ENCODE data around the gene FKBP1B. TPM values are rescaled to one million over a fixed set of nuclear protein-coding genes. Genes with fewer than 3 reads are reported as not detected.

The FKBP1B gene
- total RNA-seq, 1 experiment from 2014 or later, result 58.6 TPM

GRCh38 chr2:24058564-24059271 lies 9.2 kb downstream of the FKBP1B start (continued):
- TF ChIP-seq ATF6 (CRISPR knock-in tag; IDR thresholded peaks at IDR 0.05), result no peak
- TF ChIP-seq NR1H2 (CRISPR knock-in tag; IDR thresholded peaks at IDR 0.05), result no peak
- no peak for TF ChIP-seq PRDM15 (CRISPR knock-in tag; IDR thresholded peaks at IDR 0.05)
- no peak for TF ChIP-seq ZNF232 (CRISPR knock-in tag; IDR thresholded peaks at IDR 0.05)
- TF ChIP-seq FOXP4 (CRISPR knock-in tag; IDR thresholded peaks at IDR 0.05), result no peak
- TF ChIP-seq NFATC4 (CRISPR knock-in tag; IDR thresholded peaks at IDR 0.05), result no peak
- TF ChIP-seq EMX1 (CRISPR knock-in tag; IDR thresholded peaks at IDR 0.05), result no peak
- TF ChIP-seq STAT6 (CRISPR knock-in tag; conservative IDR thresholded peaks at IDR 0.05; ENCODE audit: low read depth), result no peak

- ATAC-seq (no peak), DNase-seq (ENCODE audit: low spot score) (no peak)
- no peaks in the 10 kb centered on the region; the same call in 1 of the 2 replicates for H3K4me1 Mint-ChIP-seq
- H3K27me3 Mint-ChIP-seq (ENCODE audit: low read depth), result no peaks in the 10 kb centered on the region
- no peak overlapping the region for H3K27ac Mint-ChIP-seq
- ChIA-PET POLR2A (no interaction called here), CTCF (interaction anchor here (0.6 kb wide), 1 partner anchor 23 kb away, joined by 4 read pairs; no protein-coding TSS in a partner anchor)
- no peaks in the 10 kb centered on the region for H3K9me3 Mint-ChIP-seq
- H3K4me3 Mint-ChIP-seq, result no peak overlapping the region
- H3K36me3 Mint-ChIP-seq, result peaks cover 62% of the 10 kb centered on the region
- no peak for TF ChIP-seq SMAD4 (CRISPR knock-in tag; IDR thresholded peaks at IDR 0.05)
- TF ChIP-seq ZNF263 (CRISPR knock-in tag; IDR thresholded peaks at IDR 0.05; ENCODE audit: low read depth), result no peak
- no peak for TF ChIP-seq TCF7 (CRISPR knock-in tag; IDR thresholded peaks at IDR 0.05; ENCODE audit: low read depth)
- no peak for TF ChIP-seq ATF1 (CRISPR knock-in tag; IDR thresholded peaks at IDR 0.05)
- TF ChIP-seq ZSCAN18 (CRISPR knock-in tag; IDR thresholded peaks at IDR 0.05), result no peak
- no peak for TF ChIP-seq IRF2 (CRISPR knock-in tag; IDR thresholded peaks at IDR 0.05; ENCODE audit: borderline replicate concordance, low read depth)
- TF ChIP-seq CREM (CRISPR knock-in tag; IDR thresholded peaks at IDR 0.05), result no peak
- TF ChIP-seq CREB1 (CRISPR knock-in tag; IDR thresholded peaks at IDR 0.05), result no peak
- TF ChIP-seq SOX15 (CRISPR knock-in tag; IDR thresholded peaks at IDR 0.05), result no peak
- TF ChIP-seq NR2C2 (CRISPR knock-in tag; IDR thresholded peaks at IDR 0.05), result no peak
- no peak for TF ChIP-seq TEAD1 (CRISPR knock-in tag; IDR thresholded peaks at IDR 0.05)
- TF ChIP-seq ETV6 (CRISPR knock-in tag; IDR thresholded peaks at IDR 0.05), result no peak
- TF ChIP-seq ATF3 (CRISPR knock-in tag; conservative IDR thresholded peaks at IDR 0.05), result no peak
- TF ChIP-seq GABPB1 (CRISPR knock-in tag; IDR thresholded peaks at IDR 0.05), result no peak
- no peak for TF ChIP-seq ZNF512 (CRISPR knock-in tag; IDR thresholded peaks at IDR 0.05; ENCODE audit: borderline replicate concordance)
Measured at GRCh38 chr2:24065341-24065740, 15.8 kb downstream of the FKBP1B start.
